K562 (cell line): ENCODE results near the gene PES1. TPM values are rescaled to one million over a fixed set of nuclear protein-coding genes. Genes with fewer than 3 reads are reported as not detected.

Experiments
- NRF1 ChIP-seq, 2 experiments: fragments of 450-650 bp; IDR thresholded peaks in 1 of 2; conservative IDR thresholded peaks in 1 of 2; 2 replicates each; pipeline ENCODE4 v1.6.1; 2014; ENCODE audit warnings: mild to moderate bottlenecking in 2 of 2
- SUPT5H ChIP-seq: fragments of 450-650 bp; IDR thresholded peaks from 2 replicates; pipeline ENCODE4 v1.6.1; 2016
- ZNF146 ChIP-seq: IDR thresholded peaks from one replicate; pipeline ENCODE4 v1.6.1; 2018; ENCODE audit warnings: missing compliant biosample characterization; ENCODE audit not compliant: unreplicated experiment
- ZZZ3 ChIP-seq: fragments of 450-650 bp; IDR thresholded peaks from 2 replicates; pipeline ENCODE4 v1.6.1; 2016; ENCODE audit warnings: antibody characterized with exemption, mild to moderate bottlenecking, moderate library complexity
- polyA plus RNA-seq, 8 experiments: library from polyadenylated mRNA; depleted of rRNA in 4 of 8; stranded (reverse) in 5 of 8; unstranded in 3 of 8; fragments of >200 nt; fragmentation: Nextera tagmentation in 2 of 8; fragmentation: Illumina TruSeq in 1 of 8; extraction: Ambion mirVana in 2 of 8; extraction: Trizol in 1 of 8; gene quantifications; 2 replicates each; pipeline versions ENCODE4 v1.2.1 to v1.2.3, GENCODE V29; 2011 to 2014; ENCODE audit warnings: inconsistent platforms in 1 of 8, missing spikeins in 1 of 8
- total RNA-seq, 7 experiments: library from RNA; depleted of rRNA in 6 of 7; stranded (reverse); fragments of >200 nt in 6 of 7; fragmentation: Illumina TruSeq in 2 of 7; extraction: Trizol in 2 of 7; gene quantifications; 2 replicates each; pipeline versions ENCODE4 v1.2.1 to v1.2.3, GENCODE V29; 2011 to 2021; ENCODE audit warnings: low replicate concordance in 1 of 7
- TF ChIP-seq, protein P1 (sequence below): IDR thresholded peaks from 2 replicates; pipeline ENCODE4 v1.6.1; 2011; ENCODE audit warnings: borderline replicate concordance, low read depth, mild to moderate bottlenecking, moderate library complexity, low read length; ENCODE audit not compliant: insufficient read depth, poor library complexity, severe bottlenecking
- TF ChIP-seq, protein P2 (sequence below): fragments of 200-800 bp; sonication (Bioruptor generic); IDR thresholded peaks from 2 replicates; pipeline ENCODE4 v1.6.1; 2017; ENCODE audit warnings: missing genetic modification characterization, missing compliant biosample characterization

The PES1 gene
- total and polyA plus RNA-seq, 9 of the 15 experiments (the other 6 are each of a cell fraction or from before 2014, with no cell fraction given), result 6.5 to 158 (median 94.3) TPM

- TF ChIP-seq, protein P1, sequence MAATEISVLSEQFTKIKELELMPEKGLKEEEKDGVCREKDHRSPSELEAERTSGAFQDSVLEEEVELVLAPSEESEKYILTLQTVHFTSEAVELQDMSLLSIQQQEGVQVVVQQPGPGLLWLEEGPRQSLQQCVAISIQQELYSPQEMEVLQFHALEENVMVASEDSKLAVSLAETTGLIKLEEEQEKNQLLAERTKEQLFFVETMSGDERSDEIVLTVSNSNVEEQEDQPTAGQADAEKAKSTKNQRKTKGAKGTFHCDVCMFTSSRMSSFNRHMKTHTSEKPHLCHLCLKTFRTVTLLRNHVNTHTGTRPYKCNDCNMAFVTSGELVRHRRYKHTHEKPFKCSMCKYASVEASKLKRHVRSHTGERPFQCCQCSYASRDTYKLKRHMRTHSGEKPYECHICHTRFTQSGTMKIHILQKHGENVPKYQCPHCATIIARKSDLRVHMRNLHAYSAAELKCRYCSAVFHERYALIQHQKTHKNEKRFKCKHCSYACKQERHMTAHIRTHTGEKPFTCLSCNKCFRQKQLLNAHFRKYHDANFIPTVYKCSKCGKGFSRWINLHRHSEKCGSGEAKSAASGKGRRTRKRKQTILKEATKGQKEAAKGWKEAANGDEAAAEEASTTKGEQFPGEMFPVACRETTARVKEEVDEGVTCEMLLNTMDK, result peak; percentile 2
- TF ChIP-seq NRF1 (conservative IDR thresholded peaks at IDR 0.05 in 1 of 2, IDR thresholded peaks at IDR 0.05 in 1 of 2) (peak; percentile 70 to 77), ZNF146 (CRISPR knock-in tag) (no peak), ZZZ3 (no peak), SUPT5H (peak; percentile 31; the same call in 1 of the 2 replicates)
- TF ChIP-seq, protein P2, sequence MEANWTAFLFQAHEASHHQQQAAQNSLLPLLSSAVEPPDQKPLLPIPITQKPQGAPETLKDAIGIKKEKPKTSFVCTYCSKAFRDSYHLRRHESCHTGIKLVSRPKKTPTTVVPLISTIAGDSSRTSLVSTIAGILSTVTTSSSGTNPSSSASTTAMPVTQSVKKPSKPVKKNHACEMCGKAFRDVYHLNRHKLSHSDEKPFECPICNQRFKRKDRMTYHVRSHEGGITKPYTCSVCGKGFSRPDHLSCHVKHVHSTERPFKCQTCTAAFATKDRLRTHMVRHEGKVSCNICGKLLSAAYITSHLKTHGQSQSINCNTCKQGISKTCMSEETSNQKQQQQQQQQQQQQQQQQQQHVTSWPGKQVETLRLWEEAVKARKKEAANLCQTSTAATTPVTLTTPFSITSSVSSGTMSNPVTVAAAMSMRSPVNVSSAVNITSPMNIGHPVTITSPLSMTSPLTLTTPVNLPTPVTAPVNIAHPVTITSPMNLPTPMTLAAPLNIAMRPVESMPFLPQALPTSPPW (CRISPR knock-in tag), result peak; percentile 79
- TF ChIP-seq, all 486 proteins: peak for 25
Measured at GRCh38 chr22:30635273-30636225, 43.8 kb upstream of the PES1 start, which contains the start of gene SLC35E4 (continued).
